ENCODE results near the gene ITFG2.

Gene ITFG2

DNA sequence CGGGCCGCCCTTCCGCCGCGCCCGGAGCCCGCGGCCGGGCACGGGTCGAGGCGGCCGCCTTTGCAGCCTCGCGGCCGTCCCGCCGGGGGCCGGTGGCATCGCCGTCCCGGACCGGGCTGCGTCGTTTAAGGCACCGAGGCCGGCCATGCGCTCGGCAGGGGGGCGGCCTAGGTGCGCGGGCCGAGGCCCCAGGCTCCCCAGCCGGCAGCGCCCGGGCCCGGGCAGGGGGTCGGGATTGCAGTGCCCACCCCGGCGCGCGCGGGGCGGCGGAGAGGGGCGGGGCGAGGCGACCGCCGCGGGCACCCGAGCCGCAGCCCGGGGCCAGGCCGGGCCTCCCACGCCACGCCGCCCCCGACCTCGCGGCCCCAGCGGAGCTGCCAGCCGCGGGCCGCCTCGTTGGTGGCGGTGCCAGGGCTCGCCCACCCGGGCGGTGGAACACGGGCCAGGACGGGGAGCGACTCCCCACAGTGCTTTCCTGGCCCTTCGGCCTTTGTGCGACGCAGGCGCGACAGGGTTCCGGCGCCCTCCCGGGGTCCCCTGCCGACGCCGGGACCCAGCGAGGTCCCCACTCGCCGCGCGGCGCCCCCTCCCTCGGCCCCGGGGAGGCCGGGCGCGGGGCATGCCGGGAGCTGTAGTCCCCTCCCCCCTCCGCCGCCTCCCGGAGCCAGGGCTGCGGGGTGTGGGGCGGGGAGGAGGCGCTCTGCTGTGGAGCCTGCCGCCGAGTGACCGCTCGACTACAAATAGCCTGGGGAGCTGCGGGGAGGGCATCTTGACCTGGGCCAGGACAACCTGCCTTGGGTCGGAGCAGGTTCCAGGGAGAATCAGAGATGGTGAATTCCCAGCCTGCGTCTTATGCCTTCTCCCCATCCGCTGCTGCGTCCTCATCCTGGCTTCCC is 16.9 kb upstream of the ITFG2 start:
- WGBS, 2 experiments (ENCODE audit: insufficient coverage in 2 of 2), result 0 to 1% methylated on average over 62 to 78 of the region's 111 CpGs
- peak overlapping the region; percentile 61 for H3K4me3 ChIP-seq (ENCODE audit: extremely low read depth, insufficient read depth, low read length, poor library complexity, severe bottlenecking)
- no peaks in the 10 kb centered on the region for H3K4me1 ChIP-seq (ENCODE audit: control insufficient read depth, insufficient read depth, low read length, poor library complexity, severe bottlenecking)
- H3K9me3 ChIP-seq (ENCODE audit: control insufficient read depth, low read length), result no peaks in the 10 kb centered on the region
- peaks cover 44% of the 10 kb centered on the region for H3K36me3 ChIP-seq (ENCODE audit: control insufficient read depth, insufficient read depth, low read length)
- no peak overlapping the region for H3K27ac ChIP-seq (ENCODE audit: low read depth, low read length, severe bottlenecking)

DNA sequence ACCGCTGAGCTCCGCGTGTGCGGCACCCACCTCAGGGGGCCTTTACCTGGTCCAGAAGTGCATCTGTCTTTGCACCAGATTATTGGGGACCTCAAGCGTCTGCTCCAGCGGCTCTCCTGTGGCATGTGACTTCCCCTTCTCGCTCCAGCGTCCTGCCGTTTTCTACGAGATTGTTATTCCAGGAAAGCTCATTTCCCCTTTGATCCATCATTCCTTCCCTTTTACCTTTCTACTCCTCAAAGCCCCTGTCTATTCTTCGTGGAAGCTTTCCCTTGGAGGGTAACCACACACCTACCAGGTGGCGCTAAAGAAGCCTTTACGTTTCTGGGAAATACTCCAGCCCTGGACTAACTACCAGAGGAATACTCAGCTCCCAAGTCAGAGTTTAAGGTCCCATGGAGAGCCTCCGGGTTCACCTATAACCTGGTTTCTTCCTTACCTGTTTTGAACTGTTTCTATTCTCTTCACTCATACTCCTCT is 16.2 kb upstream of the ITFG2 start:
- Histone ChIP-seq H3K9me3 (ENCODE audit: control insufficient read depth, low read length) (no peaks in the 10 kb centered on the region), H3K4me1 (ENCODE audit: control insufficient read depth, insufficient read depth, low read length, poor library complexity, severe bottlenecking) (no peaks in the 10 kb centered on the region), H3K4me3 (ENCODE audit: extremely low read depth, insufficient read depth, low read length, poor library complexity, severe bottlenecking) (peak overlapping the region; percentile 61), H3K36me3 (ENCODE audit: control insufficient read depth, insufficient read depth, low read length) (peaks cover 51% of the 10 kb centered on the region), H3K27ac (ENCODE audit: low read depth, low read length, severe bottlenecking) (no peak overlapping the region)
- 15 to 17% methylated on average over 13 to 14 of the region's 14 CpGs for WGBS, 2 experiments (ENCODE audit: insufficient coverage in 2 of 2)

DNA sequence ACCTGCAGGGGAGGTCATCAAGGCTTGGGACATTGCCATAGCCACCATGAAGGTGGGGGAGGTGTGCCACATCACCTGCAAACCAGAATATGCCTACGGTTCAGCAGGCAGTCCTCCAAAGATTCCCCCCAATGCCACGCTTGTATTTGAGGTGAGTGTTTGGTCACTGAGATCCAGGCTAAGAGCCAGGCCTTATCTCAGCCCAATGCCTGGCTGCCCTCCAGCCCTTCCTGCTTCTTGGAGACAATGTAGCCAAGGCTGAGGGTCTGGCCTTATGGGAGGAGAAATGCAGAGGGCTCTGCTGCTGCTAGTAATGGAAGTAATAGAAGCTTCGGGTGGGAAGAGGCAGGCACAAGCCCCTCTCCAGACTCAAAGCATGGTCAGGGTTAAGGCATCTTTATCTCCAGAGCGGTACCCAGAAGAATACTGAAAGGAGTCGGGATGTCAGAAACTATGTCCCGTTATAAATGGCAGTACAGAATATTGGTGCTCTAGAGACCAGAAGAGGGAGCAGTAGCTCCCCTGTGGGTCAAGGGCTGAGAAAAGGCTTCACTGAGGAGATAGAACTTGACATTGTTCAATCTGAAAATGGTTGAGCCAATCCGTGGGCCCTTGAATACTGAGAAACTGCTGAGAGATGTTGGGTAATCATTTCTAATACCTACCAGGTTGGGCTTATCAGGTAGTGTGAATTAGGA is 14.6 kb upstream of the ITFG2 start:
- Histone ChIP-seq H3K4me1 (ENCODE audit: control insufficient read depth, insufficient read depth, low read length, poor library complexity, severe bottlenecking) (no peaks in the 10 kb centered on the region), H3K36me3 (ENCODE audit: control insufficient read depth, insufficient read depth, low read length) (peaks cover 67% of the 10 kb centered on the region), H3K9me3 (ENCODE audit: control insufficient read depth, low read length) (no peaks in the 10 kb centered on the region), H3K4me3 (ENCODE audit: extremely low read depth, insufficient read depth, low read length, poor library complexity, severe bottlenecking) (no peak overlapping the region), H3K27ac (ENCODE audit: low read depth, low read length, severe bottlenecking) (no peak overlapping the region)
- 97% methylated on average over 6 of the region's 7 CpGs for WGBS, 2 experiments (ENCODE audit: insufficient coverage in 2 of 2)

DNA sequence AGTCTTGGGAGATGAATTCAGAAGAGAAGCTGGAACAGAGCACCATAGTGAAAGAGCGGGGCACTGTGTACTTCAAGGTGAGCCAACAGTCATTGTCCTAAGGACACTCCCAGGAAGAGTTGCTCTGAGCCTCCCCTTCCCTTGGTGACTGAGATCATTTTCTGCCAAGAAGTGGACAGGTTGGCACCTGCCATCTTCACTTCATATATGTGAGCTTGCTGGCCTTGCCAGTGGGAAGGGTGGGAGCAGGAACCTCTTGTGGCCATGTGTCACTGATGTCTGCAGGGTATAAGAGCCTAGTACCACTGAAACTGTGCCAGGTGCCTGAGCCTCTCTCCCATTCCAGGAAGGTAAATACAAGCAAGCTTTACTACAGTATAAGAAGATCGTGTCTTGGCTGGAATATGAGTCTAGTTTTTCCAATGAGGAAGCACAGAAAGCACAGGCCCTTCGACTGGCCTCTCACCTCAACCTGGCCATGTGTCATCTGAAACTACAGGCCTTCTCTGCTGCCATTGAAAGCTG is 12.4 kb upstream of the ITFG2 start:
- H3K9me3 ChIP-seq (ENCODE audit: control insufficient read depth, low read length), result no peaks in the 10 kb centered on the region
- H3K4me1 ChIP-seq (ENCODE audit: control insufficient read depth, insufficient read depth, low read length, poor library complexity, severe bottlenecking), result no peaks in the 10 kb centered on the region
- peaks cover 89% of the 10 kb centered on the region for H3K36me3 ChIP-seq (ENCODE audit: control insufficient read depth, insufficient read depth, low read length)
- H3K27ac ChIP-seq (ENCODE audit: low read depth, low read length, severe bottlenecking), result no peak overlapping the region
- WGBS, 2 experiments (ENCODE audit: insufficient coverage in 2 of 2), result 90 to 100% methylated on average over 3 of the region's 3 CpGs
- no peak overlapping the region for H3K4me3 ChIP-seq (ENCODE audit: extremely low read depth, insufficient read depth, low read length, poor library complexity, severe bottlenecking)

DNA sequence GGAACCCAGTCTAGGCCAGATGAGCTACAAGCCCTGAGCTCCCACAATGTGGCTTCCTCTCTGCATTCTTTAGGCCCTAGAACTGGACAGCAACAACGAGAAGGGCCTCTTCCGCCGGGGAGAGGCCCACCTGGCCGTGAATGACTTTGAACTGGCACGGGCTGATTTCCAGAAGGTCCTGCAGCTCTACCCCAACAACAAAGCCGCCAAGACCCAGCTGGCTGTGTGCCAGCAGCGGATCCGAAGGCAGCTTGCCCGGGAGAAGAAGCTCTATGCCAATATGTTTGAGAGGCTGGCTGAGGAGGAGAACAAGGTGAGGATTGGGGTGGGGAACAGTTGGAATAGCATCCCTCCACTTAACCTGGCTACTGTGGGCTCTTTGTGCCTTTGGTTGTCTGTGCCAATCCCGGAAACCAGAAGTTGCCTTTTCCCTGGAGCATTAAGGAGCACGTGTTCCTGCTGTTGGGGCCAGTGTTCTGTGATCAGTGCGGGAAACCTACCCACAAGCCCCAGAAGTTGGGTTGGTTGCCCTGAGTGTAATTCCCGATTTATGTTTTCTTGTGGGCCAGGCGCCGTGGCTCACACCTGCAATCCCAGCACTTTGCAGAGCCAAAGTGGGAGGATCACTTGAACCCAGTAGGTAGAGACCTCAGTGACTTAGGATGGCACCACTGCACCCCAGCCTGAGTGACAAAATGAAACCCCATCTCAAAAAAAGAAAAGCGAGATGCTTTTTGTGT is 11.3 kb upstream of the ITFG2 start:
- 89 to 98% methylated on average over 11 to 12 of the region's 16 CpGs for WGBS, 2 experiments (ENCODE audit: insufficient coverage in 2 of 2)
- H3K36me3 ChIP-seq (ENCODE audit: control insufficient read depth, insufficient read depth, low read length), result peaks cover 96% of the 10 kb centered on the region
- H3K27ac ChIP-seq (ENCODE audit: low read depth, low read length, severe bottlenecking), result no peak overlapping the region
- no peaks in the 10 kb centered on the region for H3K9me3 ChIP-seq (ENCODE audit: control insufficient read depth, low read length)
- no peak overlapping the region for H3K4me3 ChIP-seq (ENCODE audit: extremely low read depth, insufficient read depth, low read length, poor library complexity, severe bottlenecking)
- no peaks in the 10 kb centered on the region for H3K4me1 ChIP-seq (ENCODE audit: control insufficient read depth, insufficient read depth, low read length, poor library complexity, severe bottlenecking)

DNA sequence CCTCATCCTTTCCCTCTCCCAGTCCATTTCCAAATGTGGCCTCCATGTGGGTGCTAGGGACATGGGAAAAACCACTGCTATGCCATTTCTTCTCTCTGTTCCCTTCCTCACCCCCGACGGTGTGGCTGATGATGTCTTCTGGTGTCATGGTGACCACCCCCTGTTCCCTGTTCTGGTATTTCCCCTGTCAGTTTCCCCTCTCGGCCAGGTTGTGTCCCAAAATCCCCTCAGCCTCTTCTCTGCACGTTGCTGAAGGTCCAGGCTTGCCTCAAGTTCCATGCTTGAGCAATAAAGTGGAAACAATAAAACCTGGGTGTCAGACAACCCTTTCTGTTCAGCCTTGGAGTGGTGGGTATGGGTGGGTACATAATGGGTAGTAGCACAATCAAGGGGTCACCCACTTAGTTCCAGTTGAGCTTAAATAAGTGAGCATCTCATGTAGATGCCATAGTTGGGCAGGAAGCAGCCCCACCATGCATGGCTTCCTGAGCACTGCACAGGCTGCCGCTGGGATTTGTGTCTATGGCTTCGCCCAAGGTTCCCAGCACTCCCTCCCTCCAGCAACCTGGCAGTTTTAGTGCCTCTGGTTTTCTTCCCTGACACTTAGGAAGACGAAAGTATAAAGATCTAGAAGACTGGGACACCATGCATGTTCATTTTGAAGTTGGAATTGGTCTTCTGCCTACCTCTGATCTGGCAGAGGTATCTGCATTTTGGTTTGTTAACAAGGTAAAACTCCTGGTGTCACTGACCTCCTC is 8.7 kb upstream of the ITFG2 start:
- H3K4me3 ChIP-seq (ENCODE audit: extremely low read depth, insufficient read depth, low read length, poor library complexity, severe bottlenecking), result no peak overlapping the region
- H3K4me1 ChIP-seq (ENCODE audit: control insufficient read depth, insufficient read depth, low read length, poor library complexity, severe bottlenecking), result no peaks in the 10 kb centered on the region
- no peaks in the 10 kb centered on the region for H3K9me3 ChIP-seq (ENCODE audit: control insufficient read depth, low read length)
- no peak overlapping the region for H3K27ac ChIP-seq (ENCODE audit: low read depth, low read length, severe bottlenecking)
- 95 to 100% methylated on average over 4 to 7 of the region's 7 CpGs for WGBS, 2 experiments (ENCODE audit: insufficient coverage in 2 of 2)
- peaks cover 70% of the 10 kb centered on the region for H3K36me3 ChIP-seq (ENCODE audit: control insufficient read depth, insufficient read depth, low read length)

DNA sequence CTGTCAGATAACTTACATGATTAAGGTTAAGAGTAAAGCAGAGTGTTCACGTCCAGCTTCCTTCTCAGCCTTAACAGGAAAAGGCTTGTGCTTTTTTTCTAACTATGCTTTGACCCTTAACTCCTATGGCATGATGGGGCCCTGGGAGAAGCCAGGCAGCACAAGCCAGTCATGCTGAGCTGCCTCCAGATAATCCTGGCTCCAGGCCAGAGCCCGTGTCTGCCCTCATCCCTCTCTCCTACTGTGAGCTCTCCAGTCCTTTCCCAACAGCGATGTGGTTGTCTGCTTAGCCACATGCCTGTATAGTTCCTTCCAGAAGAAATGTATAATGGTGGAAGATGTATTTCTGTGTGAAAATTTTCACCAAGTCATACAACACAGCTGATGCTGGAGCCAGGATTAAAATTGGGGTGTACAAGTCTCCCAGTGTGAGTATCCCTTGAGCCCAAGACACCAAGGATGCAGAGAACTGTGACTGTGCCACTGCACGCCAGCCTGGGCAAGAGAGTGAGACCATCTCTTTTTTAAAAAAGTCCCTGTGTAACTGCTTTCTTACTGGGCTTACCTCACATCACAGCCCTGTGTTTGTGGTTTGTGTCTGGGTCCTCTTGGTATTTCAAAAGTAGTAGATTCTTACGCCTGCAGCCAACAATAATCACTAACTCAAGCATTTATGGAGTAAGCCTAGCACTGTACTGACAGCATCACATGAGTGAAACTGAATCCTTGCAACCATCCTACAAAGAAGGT is 7.9 kb upstream of the ITFG2 start:
- Histone ChIP-seq H3K27ac (ENCODE audit: low read depth, low read length, severe bottlenecking) (no peak overlapping the region), H3K36me3 (ENCODE audit: control insufficient read depth, insufficient read depth, low read length) (peaks cover 63% of the 10 kb centered on the region)
- 86 to 88% methylated on average over 1 to 2 of the region's 5 CpGs for WGBS, 2 experiments (ENCODE audit: insufficient coverage in 2 of 2)

DNA sequence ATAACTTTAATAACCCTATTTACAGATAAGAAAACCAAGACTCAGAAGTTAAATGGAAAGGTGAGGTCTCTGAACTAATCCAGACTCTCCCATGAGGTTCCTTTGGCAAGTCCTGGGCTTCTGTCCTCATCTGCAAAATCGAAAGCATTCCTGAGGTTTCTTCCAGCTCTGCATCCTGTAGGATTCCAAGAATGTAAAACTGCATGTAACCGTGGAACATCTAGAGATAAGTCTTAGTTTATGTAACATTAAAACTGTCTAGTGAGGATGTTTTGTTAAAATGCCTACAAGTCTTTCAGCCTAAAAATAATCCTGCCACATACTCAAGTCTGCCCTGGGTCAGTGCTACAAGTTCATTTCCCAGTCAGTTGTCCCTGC is 7.3 kb upstream of the ITFG2 start:
- Histone ChIP-seq H3K9me3 (ENCODE audit: control insufficient read depth, low read length) (no peaks in the 10 kb centered on the region), H3K27ac (ENCODE audit: low read depth, low read length, severe bottlenecking) (no peak overlapping the region), H3K36me3 (ENCODE audit: control insufficient read depth, insufficient read depth, low read length) (peaks cover 57% of the 10 kb centered on the region), H3K4me3 (ENCODE audit: extremely low read depth, insufficient read depth, low read length, poor library complexity, severe bottlenecking) (no peak overlapping the region), H3K4me1 (ENCODE audit: control insufficient read depth, insufficient read depth, low read length, poor library complexity, severe bottlenecking) (no peaks in the 10 kb centered on the region)
- 80 to 89% methylated on average over 1 of the region's 2 CpGs for WGBS, 2 experiments (ENCODE audit: insufficient coverage in 2 of 2)

More for the DNA sequence above, 7.9 kb upstream of the ITFG2 start:
- H3K4me1 ChIP-seq (ENCODE audit: control insufficient read depth, insufficient read depth, low read length, poor library complexity, severe bottlenecking), result no peaks in the 10 kb centered on the region
- no peaks in the 10 kb centered on the region for H3K9me3 ChIP-seq (ENCODE audit: control insufficient read depth, low read length)
- H3K4me3 ChIP-seq (ENCODE audit: extremely low read depth, insufficient read depth, low read length, poor library complexity, severe bottlenecking), result no peak overlapping the region

DNA sequence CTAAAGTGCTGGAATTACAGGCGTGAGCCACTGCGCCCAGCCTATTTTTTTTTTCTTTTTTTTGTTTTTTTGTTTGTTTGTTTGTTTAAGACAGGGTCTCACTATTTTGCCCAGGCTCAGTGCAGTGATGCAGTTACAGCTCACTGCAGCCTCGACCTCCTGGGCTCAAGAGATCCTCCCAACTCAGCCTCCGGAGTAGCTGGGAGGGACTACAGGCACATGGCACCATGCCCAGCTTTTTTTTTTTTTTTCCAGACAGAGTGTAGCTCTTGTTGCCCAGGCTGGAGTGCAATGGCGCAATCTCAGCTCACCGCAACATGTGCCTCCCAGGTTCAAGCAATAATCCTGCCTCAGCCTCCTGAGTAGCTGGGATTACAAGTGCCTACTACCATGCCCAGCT is 5.8 kb upstream of the ITFG2 start:
- WGBS, 2 experiments (ENCODE audit: insufficient coverage in 2 of 2), result 95 to 97% methylated on average over 2 to 4 of the region's 6 CpGs
- H3K27ac ChIP-seq (ENCODE audit: low read depth, low read length, severe bottlenecking), result no peak overlapping the region
- no peaks in the 10 kb centered on the region for H3K4me1 ChIP-seq (ENCODE audit: control insufficient read depth, insufficient read depth, low read length, poor library complexity, severe bottlenecking)
- H3K36me3 ChIP-seq (ENCODE audit: control insufficient read depth, insufficient read depth, low read length), result peaks cover 41% of the 10 kb centered on the region
- no peak overlapping the region for H3K4me3 ChIP-seq (ENCODE audit: extremely low read depth, insufficient read depth, low read length, poor library complexity, severe bottlenecking)
- H3K9me3 ChIP-seq (ENCODE audit: control insufficient read depth, low read length), result no peaks in the 10 kb centered on the region
